ENCODE data around the gene RCSD1. TPM values are rescaled to one million over a fixed set of nuclear protein-coding genes. Genes with fewer than 3 reads are reported as not detected.

Gene RCSD1
- total and polyA plus RNA-seq, 11 donors: 14.1 to 51.5 (median 29.6) TPM

- ATAC-seq (peak; percentile 72 to 88 (median 82)), DNase-seq (peak in 3 of 5 donors; percentile 43 to 51 (median 50))
- H3K4me1 ChIP-seq: peaks cover 15 to 98% (median 76%) of the 10 kb centered on the region in 12 donors
- no peaks in the 10 kb centered on the region for H3K27me3 ChIP-seq
- no peak for TF ChIP-seq CTCF (IDR thresholded peaks at IDR 0.05)
- peak in 1 of 2 donors; percentile 45 for TF ChIP-seq POLR2A (IDR thresholded peaks at IDR 0.05)
- intact Hi-C loops (cut with DNase I): loop anchor here in 6 of 10 donors (1.0 to 10.0 kb wide), 4 partner anchors 17 to 51 kb away; partner anchors contain the start of gene RCSD1 (in 5 of the 6)
- H3K9me3 ChIP-seq: no peaks in the 10 kb centered on the region
- no peak overlapping the region for H3K4me3 ChIP-seq
- H3K36me3 ChIP-seq: peaks cover 0 to 54% (median 2%) of the 10 kb centered on the region in 9 donors
- 13 to 21% (median 18%) methylated on average over 5 of the region's 5 CpGs for WGBS, 4 donors
- H3K27ac ChIP-seq: peak overlapping the region; percentile 70 to 89 (median 84)
Measured at GRCh38 chr1:167681451-167682098, 51.5 kb downstream of the RCSD1 start.

- ATAC-seq: no peak
- WGBS, 4 donors: 49 to 58% (median 53%) methylated on average over 6 of the region's 6 CpGs
Measured at GRCh38 chr1:167683226-167683625, 53.2 kb downstream of the RCSD1 start.

GRCh38 chr1:167683641-167684502 is 53.8 kb downstream of the RCSD1 start:
- intact Hi-C loops (cut with DNase I): loop anchor here in 7 of 10 donors (1.0 to 10.0 kb wide), 5 partner anchors 19 to 53 kb away; partner anchors contain the start of gene RCSD1 (in 5 of the 7)
- Histone ChIP-seq H3K4me1 (peaks cover 16 to 91% (median 78%) of the 10 kb centered on the region in 12 donors), H3K27me3 (no peaks in the 10 kb centered on the region), H3K27ac (peak overlapping the region; percentile 67 to 91 (median 85)), H3K4me3 (no peak overlapping the region), H3K36me3 (peaks cover 0 to 69% (median 4%) of the 10 kb centered on the region in 9 donors), H3K9me3 (no peaks in the 10 kb centered on the region)
- 30 to 44% (median 35%) methylated on average over 15 of the region's 15 CpGs for WGBS, 4 donors
- DNase-seq (peak in 4 of 5 donors; percentile 50 to 80 (median 67)), ATAC-seq (peak in 3 of 4 donors; percentile 58 to 63 (median 62))
- TF ChIP-seq CTCF (IDR thresholded peaks at IDR 0.05): no peak
- TF ChIP-seq POLR2A (IDR thresholded peaks at IDR 0.05): no peak

More at GRCh38 chr1:167683226-167683625, 53.2 kb downstream of the RCSD1 start:
- peak overlapping the region; percentile 67 to 91 (median 85) for H3K27ac ChIP-seq
- peaks cover 16 to 97% (median 83%) of the 10 kb centered on the region in 12 donors for H3K4me1 ChIP-seq
- peaks cover 0 to 64% (median 2%) of the 10 kb centered on the region in 9 donors for H3K36me3 ChIP-seq
- no peak overlapping the region for H3K4me3 ChIP-seq
- intact Hi-C loops (cut with DNase I): loop anchor here in 7 of 10 donors (1.0 to 10.0 kb wide), 4 partner anchors 18 to 51 kb away; partner anchors contain the start of gene RCSD1 (in 4 of the 7)
- no peaks in the 10 kb centered on the region for H3K27me3 ChIP-seq
- H3K9me3 ChIP-seq: no peaks in the 10 kb centered on the region
- no peak for TF ChIP-seq CTCF (IDR thresholded peaks at IDR 0.05)
- no peak for TF ChIP-seq POLR2A (IDR thresholded peaks at IDR 0.05)
- no peak for DNase-seq
